BE2C (cell line): ENCODE measurements around the gene MTF1.

Experiments
- DNase-seq: peaks from one replicate; pipeline ENCODE4 v3.0.0-alpha.2; 2020
- H3K27me3 ChIP-seq: fragments of 250-450 bp; sonication (Bioruptor Pico); 2 replicates; pipeline ENCODE4 v1.5.1; 2020; ENCODE audit warnings: mild to moderate bottlenecking
- H3K36me3 ChIP-seq: fragments of 250-450 bp; sonication (Bioruptor Pico); 2 replicates; pipeline ENCODE4 v1.5.1; 2020; ENCODE audit warnings: mild to moderate bottlenecking
- H3K4me1 ChIP-seq: fragments of 250-450 bp; sonication (Bioruptor Pico); 2 replicates; pipeline ENCODE4 v1.5.1; 2020
- H3K4me3 ChIP-seq: 2 replicates; pipeline ENCODE4 v1.5.1; 2011; ENCODE audit warnings: low read depth, low read length
- H3K9me3 ChIP-seq: fragments of 250-450 bp; sonication (Bioruptor Pico); 2 replicates; pipeline ENCODE4 v1.5.1; 2020
- TF ChIP-seq, protein P1 (sequence below): IDR thresholded peaks from 2 replicates; pipeline ENCODE4 v1.5.1; 2012; ENCODE audit warnings: mild to moderate bottlenecking, low read depth, low read length

MTF1 gene

DNA sequence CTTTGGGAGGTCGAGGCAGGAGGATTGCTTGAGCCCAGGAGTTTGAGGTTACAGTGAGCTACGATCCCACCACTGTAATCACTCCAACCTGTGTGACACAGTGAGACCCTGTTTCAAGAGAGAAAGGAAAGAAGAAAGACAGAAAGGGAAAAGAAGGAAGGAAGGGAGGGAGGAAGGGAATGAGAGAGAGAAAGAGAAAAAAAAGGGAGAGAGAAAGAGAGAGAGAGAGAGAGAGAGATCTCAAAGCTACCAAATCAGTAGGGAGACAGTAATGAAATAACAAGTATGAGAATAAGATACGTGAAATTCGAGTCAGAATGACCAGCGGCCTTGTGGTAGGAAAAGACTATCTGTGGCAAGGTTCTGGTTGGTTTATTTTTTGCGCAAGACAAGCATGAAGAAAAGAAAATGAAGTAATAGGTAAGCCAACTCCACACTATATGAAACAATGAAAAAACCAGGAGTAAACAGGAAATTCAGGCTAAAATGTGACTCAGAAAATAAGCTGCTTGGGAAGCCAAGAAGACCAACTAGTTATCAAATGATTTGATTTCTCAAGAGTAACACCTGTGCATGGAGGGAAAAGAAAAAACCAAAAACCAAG lies 8.9 kb downstream of the MTF1 start:
- H3K4me1 ChIP-seq = no peaks in the 10 kb centered on the region
- no peaks in the 10 kb centered on the region for H3K9me3 ChIP-seq
- no peak overlapping the region for H3K4me3 ChIP-seq
- H3K36me3 ChIP-seq = no peaks in the 10 kb centered on the region
- no peak for DNase-seq
- no peaks in the 10 kb centered on the region for H3K27me3 ChIP-seq
- TF ChIP-seq, protein P1, sequence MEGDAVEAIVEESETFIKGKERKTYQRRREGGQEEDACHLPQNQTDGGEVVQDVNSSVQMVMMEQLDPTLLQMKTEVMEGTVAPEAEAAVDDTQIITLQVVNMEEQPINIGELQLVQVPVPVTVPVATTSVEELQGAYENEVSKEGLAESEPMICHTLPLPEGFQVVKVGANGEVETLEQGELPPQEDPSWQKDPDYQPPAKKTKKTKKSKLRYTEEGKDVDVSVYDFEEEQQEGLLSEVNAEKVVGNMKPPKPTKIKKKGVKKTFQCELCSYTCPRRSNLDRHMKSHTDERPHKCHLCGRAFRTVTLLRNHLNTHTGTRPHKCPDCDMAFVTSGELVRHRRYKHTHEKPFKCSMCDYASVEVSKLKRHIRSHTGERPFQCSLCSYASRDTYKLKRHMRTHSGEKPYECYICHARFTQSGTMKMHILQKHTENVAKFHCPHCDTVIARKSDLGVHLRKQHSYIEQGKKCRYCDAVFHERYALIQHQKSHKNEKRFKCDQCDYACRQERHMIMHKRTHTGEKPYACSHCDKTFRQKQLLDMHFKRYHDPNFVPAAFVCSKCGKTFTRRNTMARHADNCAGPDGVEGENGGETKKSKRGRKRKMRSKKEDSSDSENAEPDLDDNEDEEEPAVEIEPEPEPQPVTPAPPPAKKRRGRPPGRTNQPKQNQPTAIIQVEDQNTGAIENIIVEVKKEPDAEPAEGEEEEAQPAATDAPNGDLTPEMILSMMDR = no peak

DNA sequence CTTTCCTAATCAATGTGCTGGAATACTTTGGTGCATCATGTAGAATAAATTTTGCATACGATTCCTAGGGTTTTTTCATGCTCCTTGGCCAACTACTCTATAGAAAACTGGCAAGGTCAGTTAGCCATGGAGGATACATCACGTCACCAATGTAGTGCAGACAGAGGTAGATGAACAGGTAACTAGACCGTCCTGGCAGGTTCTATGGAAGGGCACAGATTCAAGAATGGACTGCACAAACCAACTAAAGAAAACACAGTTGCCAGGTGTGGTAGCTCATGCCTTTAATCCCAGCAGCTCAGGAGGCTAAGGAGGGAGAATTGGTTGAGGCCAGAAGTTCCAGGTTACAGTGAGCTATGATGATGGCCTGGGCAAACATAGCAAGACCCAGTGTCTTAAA lies 9.9 kb downstream of the MTF1 start:
- no peak for DNase-seq
- no peaks in the 10 kb centered on the region for H3K36me3 ChIP-seq
- H3K4me1 ChIP-seq = no peaks in the 10 kb centered on the region
- H3K4me3 ChIP-seq = no peak overlapping the region
- TF ChIP-seq, protein P1 = no peak
- no peaks in the 10 kb centered on the region for H3K9me3 ChIP-seq
- no peaks in the 10 kb centered on the region for H3K27me3 ChIP-seq

DNA sequence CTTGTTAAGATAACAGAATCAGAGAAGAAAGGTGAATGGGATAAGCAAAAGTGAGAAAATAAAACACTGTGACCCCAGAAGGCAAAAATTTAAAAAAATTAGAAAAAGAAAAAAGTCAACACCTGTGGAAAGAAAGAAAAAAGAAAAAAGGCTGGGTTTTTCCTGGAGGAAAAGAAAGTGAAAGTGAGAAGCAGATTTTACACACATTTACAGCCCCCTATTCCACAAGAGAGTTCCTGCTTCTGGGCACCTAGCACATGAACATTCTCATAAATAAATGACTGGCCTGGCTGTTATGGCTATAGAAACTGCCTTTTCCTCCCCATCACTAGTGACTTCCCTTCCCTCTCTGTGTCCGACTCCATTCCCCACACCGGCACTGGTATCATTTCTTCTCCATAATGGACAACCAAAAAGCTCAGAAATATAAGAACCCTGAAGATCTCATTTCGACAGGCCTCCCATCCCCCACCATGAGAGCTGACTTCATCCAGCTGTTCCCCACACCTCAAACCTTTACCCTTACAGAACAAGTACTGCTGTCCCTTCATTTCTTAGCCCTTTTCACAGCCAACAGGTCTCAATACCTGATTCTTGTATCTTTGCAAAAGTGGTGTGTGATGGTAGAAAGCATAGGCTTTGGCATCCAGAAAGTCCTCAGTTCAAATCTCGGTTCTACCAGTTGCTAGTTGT lies 12.6 kb downstream of the MTF1 start:
- Histone ChIP-seq H3K36me3 (no peaks in the 10 kb centered on the region), H3K27me3 (no peaks in the 10 kb centered on the region), H3K9me3 (no peaks in the 10 kb centered on the region), H3K4me3 (no peak overlapping the region), H3K4me1 (no peaks in the 10 kb centered on the region)
- TF ChIP-seq, protein P1 = no peak
- no peak for DNase-seq

DNA sequence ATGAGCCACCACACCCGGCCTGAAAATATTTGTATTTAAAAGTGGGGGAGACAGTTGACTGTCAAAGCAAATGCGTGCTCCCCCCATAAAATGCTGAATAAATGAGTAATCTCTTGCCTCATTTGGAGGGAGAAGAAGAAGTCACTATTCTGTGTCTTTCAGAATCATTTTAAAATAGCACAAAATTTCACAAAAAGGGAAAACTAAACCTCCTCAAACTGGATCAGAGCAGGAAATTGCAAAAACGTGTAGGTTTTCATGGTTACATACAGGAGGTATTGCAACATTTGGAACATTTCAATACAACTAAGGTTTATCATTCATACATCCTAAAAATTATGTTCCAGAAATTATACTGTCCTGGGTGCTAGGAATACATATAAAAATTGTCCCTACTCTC lies 13.6 kb downstream of the MTF1 start:
- Histone ChIP-seq H3K4me1 (no peaks in the 10 kb centered on the region), H3K27me3 (no peaks in the 10 kb centered on the region), H3K4me3 (no peak overlapping the region), H3K9me3 (no peaks in the 10 kb centered on the region), H3K36me3 (no peaks in the 10 kb centered on the region)
- TF ChIP-seq, protein P1 = no peak
- no peak for DNase-seq

DNA sequence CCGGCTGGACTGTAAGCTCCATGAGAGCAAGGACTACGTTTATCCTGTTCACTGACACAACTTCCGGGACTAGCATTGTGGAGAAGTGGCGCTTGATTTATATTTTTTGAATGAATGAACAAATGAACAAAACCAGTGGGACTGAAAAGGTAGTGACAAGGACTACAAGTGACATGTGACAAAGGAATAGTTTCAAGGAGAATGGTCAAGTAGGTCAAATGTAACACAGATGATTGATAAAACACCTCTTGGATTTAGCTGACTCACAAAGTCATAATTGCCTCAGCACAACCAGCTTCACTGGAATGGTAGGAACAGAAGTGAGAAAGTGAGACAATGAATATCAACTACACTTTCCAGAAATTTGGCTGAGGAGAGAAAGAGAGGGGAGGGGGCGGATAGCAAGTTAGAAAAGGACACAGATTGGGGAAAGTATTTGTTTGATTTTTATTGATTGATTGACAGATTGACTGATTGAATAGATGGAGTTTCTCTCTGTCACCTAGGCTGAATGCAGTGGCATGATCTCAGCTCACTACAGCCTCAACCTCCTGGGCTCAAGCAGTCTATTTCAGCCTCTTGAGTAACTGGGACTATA lies 14.2 kb downstream of the MTF1 start:
- H3K9me3 ChIP-seq = no peaks in the 10 kb centered on the region
- TF ChIP-seq, protein P1 = no peak
- H3K4me3 ChIP-seq = no peak overlapping the region
- no peaks in the 10 kb centered on the region for H3K4me1 ChIP-seq
- no peaks in the 10 kb centered on the region for H3K36me3 ChIP-seq
- H3K27me3 ChIP-seq = no peaks in the 10 kb centered on the region
- DNase-seq = no peak

DNA sequence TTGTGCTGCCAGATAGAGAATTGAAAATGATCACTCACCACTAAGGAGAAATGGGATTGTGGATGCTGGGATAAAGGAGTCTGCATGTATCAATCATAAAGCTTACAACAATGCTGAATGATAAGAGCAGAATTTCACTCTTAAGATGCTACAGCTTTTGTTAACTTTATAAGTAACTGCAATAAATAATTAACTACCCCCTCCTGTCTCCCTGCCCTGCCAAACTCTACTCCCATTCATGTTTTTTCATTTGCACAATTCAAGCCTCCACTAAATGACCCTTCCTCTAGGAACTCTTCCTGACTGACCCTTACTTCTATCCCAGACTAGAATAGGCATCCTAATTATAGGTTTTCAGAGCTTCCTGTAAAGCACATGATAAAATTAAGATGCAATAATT lies 14.9 kb downstream of the MTF1 start:
- Histone ChIP-seq H3K4me3 (no peak overlapping the region), H3K27me3 (no peaks in the 10 kb centered on the region), H3K4me1 (no peaks in the 10 kb centered on the region), H3K9me3 (no peaks in the 10 kb centered on the region), H3K36me3 (0 out of 2 replicates have a peak, but pooled peaks cover 3% of the 10 kb centered on the region)
- TF ChIP-seq, protein P1 = no peak
- DNase-seq = no peak
